KG1 (cell line): ENCODE measurements around the gene LRSAM1.

Experiments used
- DNase-seq: peaks from one replicate; lab custom pipeline; 2025; lab: John Stamatoyannopoulos, UW

LRSAM1 gene

GRCh38 chr9:127517620-127518019, 66.3 kb downstream of the LRSAM1 start:
- DNase-seq: no peak

DNA sequence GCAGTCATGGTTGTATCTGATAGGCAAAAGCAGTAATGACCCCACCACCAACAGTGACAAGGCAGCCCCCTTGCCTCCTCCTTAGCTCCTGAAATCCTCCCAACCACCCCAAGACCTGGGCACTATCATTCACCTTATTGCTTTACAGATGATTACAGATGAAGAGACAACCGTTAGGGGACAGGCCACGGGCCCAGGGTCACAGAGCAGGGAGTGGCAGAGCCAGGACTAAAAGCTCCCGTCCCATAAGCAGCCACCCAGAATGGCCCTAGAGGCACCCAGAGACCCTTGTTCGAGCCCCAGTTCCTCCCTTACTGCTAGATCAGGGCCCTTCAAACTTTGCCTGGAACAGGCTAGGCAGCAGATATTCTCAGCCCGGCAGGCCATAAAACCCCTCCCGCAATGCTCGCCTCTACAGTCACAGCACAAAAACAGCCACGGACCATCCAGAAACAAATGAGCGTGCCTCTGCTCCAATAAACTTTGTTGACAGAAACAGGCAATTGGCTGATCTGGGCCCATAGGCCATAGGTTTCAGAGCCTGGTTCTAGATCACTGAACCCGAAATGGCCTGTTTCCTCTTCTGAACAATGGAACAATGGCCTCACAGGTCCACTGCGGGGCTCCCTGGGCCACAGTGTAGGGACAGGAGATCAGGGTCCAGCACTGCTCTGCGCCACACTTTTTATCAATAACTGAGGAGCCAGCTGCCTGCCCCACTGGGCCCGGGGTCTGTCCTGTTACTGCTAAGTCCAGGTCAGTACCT, 67.0 kb downstream of the LRSAM1 start:
- DNase-seq: no peak

- peak; percentile 65 for DNase-seq
These were observed 68.2 kb downstream of the LRSAM1 start for GRCh38 chr9:127519301-127520166.

DNA sequence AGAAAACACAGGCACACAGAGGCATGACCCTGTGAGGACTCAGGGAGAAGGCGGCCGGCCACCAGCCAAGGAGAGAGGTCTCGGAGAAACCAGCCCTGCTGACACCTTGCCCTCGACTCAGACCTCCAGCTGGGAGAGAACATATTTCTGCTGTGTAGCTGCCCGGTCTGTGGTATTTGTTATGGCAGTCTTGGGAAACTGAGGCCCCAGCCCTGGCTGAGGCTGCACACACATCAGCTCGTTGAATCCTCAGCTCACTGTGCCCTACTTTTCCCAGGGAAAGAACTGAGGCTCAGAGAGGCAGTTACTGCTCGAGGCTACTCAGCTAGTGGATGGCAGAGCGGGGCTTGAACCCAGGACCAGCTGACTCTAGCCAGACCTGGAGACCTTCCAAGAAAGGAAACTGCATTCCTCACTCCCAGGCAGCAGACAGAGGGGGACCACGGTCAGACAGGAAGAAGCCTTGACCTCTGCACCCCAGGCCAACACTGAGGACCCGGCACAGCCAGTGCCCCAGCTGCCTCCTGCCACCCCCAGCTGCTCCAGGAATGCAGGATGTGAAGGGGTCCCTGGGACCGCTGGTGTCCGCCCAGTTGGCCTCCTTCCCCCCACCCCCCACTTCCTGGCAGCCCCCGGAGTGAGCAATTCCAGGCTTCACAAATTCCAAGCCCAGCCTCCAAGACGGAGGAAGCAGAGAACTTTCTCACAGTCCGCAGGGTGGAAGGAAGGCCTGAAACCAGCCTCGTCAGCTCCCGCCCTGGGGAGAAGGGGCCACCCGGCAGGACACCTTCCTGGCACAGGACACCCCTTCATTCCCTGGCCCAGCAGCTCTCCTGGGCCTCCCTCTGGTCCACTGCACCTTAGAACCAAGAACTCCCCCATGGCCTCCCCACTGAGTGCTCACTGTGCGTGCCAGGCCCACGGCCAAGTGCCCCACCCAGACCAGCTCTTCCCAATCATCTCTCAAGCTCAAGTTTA, 69.9 kb downstream of the LRSAM1 start:
- no peak for DNase-seq

GRCh38 chr9:127521919-127522304, 70.6 kb downstream of the LRSAM1 start:
- no peak for DNase-seq

GRCh38 chr9:127522727-127523126, 71.4 kb downstream of the LRSAM1 start:
- DNase-seq: no peak

DNA sequence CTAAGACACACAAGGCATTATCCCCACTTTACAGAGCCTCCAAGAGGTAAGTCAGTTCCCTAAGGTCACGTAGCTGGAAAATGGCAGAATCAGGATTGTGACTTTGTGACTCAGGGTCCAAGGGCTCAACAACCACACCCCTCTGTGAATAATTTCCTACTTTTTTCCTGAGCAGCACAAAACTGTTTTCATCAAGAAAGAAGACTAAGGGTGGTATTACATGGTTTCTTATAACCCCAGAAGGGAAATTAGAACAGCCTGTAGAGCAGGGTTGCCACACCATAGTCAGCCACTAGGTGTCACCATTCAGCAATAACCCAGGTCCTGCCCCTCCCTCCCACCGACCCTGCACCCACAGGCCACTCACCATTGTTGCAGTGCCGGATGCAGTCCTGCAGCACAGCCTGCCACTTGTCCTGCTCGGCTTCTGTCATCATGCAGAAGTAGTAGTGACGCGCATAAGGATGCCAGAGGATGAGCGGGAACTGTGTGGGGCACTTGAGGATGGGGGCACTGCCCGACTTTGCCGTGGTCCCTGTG, 72.1 kb downstream of the LRSAM1 start:
- no peak for DNase-seq

GRCh38 chr9:127524373-127524772, 73.1 kb downstream of the LRSAM1 start:
- DNase-seq: no peak

- DNase-seq: peak; percentile 6
These were observed 74.3 kb downstream of the LRSAM1 start for GRCh38 chr9:127525401-127526188.

GRCh38 chr9:127526655-127527559, 75.6 kb downstream of the LRSAM1 start:
- no peak for DNase-seq

GRCh38 chr9:127527560-127528268, 76.4 kb downstream of the LRSAM1 start:
- no peak for DNase-seq

GRCh38 chr9:127528422-127529251, 77.3 kb downstream of the LRSAM1 start:
- DNase-seq: no peak

- DNase-seq: no peak
These were observed 78.4 kb downstream of the LRSAM1 start for GRCh38 chr9:127529671-127530070.

DNA sequence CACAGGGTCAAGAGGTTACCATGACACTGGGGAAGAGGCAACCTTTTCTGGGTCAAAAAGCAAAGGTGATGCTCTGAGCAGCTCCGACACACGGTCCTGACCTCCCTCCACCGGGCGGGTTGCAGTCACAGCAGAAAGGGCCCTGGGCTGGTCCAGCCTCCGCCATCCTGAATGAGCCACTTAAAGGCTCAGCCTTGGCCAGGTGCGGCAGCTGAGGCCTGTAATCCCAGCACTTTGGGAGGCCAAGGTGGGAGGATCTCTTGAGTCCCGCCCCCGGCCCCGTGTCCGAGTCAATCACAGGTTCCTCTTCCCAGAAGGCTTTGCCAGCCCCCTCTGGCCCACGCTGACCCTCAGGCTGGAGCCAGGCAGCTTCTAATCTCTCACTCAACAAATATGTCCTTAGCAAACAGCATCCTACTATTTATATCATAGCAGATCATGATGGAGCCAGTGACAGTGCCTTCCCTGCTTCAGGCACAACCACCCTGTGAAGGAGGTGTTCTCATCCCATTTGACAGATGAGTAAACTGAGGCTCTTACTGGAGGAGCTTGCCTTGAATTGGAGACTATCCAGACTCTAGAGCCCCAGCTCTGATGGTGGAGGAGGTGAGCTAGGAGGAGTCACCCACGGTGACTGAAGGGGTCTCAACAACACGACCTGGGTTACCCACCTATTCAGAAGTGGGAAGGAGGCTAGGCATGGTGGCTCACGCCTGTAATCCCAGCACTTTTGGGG, 79.1 kb downstream of the LRSAM1 start:
- DNase-seq: no peak

DNA sequence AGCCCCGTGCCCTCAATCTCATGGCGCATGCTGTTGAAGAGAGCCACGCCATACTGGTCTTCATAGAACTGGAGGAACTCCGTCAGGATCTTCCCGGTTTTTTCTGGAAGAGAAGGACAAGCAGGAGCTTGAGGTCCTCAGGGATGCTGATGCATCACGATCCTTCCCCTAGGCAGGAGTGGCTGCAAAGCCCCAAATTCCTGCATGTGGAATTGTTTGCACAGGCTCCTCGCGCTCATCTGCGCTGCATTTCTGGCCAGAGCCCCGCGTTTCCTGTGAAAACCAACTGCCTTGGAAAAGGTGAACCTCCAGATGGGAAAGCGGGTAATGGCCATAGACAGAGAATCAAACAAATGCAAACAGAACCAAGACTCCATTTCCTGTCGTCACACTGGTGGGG, 80.4 kb downstream of the LRSAM1 start:
- DNase-seq: no peak

GRCh38 chr9:127534250-127534906, 83.1 kb downstream of the LRSAM1 start:
- no peak for DNase-seq

- DNase-seq: no peak
These were observed 83.6 kb downstream of the LRSAM1 start for GRCh38 chr9:127534931-127535330.
